HG03060 (cell line): ENCODE results near the gene LRRC75A.
"Not testable (repeated sequence)": the region's sequence is repeated elsewhere in the genome, so short reads cannot be mapped to it uniquely, and the experiment has no call there.

ENCODE experiments used
- ATAC-seq: cut with Tn5 transposase; IDR thresholded peaks from one replicate; pipeline ENCODE4 v1.9.1; 2021; ENCODE audit warnings: low read depth, moderate number of reproducible peaks; ENCODE audit not compliant: unreplicated experiment

LRRC75A gene, protein sequence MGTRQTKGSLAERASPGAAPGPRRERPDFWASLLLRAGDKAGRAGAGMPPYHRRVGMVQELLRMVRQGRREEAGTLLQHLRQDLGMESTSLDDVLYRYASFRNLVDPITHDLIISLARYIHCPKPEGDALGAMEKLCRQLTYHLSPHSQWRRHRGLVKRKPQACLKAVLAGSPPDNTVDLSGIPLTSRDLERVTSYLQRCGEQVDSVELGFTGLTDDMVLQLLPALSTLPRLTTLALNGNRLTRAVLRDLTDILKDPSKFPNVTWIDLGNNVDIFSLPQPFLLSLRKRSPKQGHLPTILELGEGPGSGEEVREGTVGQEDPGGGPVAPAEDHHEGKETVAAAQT

DNA sequence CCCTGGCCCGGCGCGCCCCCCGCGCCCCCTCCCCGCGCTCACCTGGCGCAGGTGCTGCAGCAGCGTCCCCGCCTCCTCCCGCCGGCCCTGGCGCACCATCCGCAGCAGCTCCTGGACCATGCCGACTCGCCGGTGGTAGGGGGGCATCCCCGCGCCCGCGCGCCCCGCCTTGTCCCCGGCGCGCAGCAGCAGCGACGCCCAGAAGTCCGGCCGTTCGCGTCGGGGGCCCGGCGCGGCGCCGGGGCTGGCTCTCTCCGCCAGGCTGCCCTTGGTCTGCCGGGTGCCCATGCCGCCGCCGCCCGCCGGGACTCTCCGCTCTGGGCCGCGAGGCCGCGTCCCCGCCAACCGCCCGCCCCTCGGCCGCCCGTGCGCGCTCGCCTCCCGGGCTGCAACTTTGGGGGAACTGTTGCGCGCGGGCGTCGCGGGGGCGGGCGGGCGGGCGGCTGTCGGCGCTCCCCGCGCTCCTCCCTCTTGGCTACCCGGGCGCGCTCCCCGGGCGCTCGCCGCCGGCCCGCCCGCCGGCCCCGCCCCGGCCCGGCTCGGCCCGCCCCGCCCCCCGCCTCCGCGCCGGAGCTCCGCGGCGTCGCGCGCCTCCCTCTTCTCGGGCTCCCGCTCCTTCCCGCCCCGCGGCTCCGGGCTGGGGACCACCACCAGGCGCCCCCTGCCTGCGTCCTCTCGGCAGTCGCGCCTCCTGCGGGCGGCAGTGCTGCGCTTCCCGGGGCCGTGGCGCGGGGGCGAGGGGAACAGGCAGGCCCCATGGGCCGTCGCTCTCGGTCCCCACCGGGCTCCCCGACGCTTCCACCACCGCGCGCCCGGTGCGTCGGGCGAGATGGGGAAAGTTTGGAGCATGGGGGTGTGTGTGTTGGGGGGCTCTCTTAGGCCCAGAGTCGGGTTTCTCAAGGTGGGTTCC is at the start of gene LRRC75A:
Gene LRRC75A, minus strand, starts transcription at position 491 of the 910 bp plus-strand sequence. Its CDS starts 203 bp downstream, at position 288.
- no peak for ATAC-seq

DNA sequence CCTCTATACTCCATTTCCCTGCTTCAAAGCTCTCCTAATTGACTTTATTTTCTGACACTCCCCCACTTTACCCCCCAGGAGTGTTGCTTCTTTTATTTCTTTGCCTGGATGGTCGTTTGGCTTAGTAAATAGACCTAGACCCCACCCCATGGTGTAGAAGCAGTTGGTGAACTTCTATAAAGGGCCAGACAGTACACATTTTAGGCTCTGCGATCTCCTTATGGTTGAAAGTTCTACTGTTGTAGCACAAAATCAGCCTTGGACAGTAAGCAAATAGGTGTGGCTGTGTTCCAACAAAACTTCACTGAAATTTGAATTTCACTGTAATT is 45.1 kb upstream of the LRRC75A start:
- no peak for ATAC-seq

DNA sequence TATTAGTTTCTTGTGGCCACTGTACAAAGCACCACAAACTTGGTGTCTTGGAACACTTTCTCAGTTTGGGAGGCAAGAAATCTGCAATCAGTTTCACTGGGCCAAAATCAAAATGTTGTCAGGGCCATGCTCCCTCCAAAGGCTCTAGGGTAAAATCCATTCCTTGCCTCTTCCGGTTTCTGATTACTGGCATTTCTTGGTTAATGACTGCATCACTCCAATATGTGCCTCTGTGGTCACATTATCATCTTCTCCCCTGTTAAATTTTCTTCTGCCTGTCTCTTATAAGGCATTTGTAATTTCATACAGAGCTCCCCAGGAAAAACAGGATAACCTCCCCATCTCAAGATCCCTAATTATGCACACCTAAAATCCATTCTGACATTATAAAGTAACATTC is 42.2 kb upstream of the LRRC75A start:
- ATAC-seq, result no peak

DNA sequence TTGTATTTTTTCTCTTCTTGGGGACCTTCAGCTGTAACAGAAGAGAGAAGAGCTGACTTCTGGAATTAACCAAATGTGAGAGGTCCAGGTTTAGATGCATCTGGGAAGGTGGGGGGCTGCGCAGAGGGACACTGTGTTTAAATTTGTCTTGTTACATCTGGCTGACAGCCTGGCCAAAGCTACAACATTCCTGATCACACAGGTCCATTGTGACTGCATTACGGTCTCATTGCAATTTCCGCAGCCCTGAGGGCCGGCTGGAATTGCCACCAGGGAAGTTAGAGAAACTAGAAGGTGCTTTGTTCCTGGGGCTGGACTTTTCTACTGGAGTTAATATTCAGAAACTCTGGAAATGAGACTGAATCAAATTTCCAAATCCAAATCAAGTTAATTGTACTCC is 37.9 kb upstream of the LRRC75A start:
- no peak for ATAC-seq

- ATAC-seq, result no peak
These were observed 35.3 kb upstream of the LRRC75A start for GRCh38 chr17:16527298-16527697.

DNA sequence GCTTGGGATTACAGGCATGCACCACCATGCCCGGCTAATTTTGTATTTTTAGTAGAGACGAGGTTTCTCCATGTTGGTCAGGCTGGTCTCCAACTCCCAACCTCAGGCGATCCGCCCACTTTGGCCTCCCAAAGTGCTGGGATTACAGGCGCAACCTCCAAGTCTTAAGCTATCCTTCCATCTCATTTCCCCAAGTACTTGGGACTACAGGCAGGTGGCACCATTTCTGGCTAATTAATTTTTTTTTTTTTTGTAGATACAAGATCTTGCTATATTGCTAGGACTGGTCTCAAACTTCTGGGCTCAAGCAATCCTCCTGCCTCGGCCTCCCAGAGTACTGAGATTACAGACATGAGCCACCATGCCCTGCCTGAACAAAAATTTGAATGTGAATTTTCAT is 33.6 kb upstream of the LRRC75A start:
- not testable (repeated sequence) for ATAC-seq

DNA sequence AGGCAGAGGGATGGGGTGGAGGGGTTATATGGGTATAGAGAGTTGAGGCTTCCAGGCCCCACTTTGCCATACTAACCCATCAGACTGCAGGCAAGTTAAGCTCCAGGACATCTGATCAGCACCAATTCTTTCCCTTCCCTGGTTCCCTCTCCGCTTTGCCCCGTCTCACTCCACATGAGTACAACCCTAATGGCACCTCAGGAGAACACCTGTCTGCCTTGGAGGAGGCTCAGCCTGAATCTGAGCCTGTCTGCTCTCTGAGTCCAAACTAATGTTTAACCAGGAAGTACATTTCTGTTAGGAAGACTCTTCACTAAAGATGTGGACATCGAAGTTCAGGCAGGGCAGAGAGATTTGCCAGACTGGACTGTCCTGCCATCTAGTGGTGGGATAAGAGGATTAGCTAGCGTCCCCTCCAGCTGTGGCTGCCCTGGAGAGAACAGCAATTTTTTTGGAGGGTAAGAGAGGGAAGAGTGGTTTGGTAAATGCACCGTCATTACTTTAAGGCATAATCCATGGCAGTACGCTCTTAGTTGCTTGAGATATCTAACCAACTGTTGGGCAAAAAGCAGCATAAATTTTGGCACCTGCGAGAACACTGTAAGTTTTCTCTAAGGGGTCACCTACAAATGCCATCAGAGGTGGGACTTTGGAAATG is 29.2 kb upstream of the LRRC75A start:
- no peak for ATAC-seq

DNA sequence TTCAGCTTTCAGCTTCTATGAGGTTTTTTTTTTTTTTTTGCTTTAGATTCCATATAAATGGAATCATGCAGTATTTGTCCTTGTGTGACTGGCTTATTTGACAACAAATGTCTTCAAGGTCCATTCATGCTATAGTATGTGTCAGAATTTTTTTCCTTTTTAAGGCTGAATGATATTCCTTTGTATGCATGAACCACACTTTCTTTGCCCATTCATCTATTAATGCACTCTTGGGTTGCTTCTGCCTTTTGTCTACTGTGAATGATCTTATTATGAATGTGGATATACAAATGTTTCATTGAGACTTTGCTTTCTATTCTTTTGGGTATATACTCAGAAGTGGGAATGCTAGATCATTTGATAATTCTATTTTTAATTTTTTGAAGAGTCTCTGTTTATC is 27.0 kb upstream of the LRRC75A start:
- ATAC-seq, result no peak

GRCh38 chr17:16517477-16517876 is 25.5 kb upstream of the LRRC75A start:
- no peak for ATAC-seq

DNA sequence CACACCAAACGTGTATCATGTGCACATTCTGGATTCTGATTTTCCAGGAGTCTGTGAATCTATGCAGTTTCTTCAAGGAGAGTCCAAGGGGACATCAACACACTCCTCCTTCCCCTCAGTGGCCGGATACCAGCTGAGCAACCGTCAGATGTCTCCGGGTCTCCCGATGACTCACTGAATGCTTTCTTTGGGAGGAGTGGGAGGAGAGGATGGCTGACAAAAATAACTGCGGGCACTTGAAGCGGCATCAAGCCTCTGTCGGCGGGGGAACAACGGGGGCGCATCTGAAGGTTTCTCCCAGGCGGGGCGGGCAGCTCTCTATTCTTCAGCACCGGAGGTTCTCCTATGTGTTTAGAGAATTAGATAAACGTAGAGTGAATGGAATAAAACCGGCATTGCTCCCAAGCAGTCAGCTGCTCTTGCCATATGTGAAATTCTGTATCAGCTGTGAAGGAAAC is 24.6 kb upstream of the LRRC75A start:
- no peak for ATAC-seq

- ATAC-seq, result no peak
These were observed 23.9 kb upstream of the LRRC75A start for GRCh38 chr17:16515933-16516332.

DNA sequence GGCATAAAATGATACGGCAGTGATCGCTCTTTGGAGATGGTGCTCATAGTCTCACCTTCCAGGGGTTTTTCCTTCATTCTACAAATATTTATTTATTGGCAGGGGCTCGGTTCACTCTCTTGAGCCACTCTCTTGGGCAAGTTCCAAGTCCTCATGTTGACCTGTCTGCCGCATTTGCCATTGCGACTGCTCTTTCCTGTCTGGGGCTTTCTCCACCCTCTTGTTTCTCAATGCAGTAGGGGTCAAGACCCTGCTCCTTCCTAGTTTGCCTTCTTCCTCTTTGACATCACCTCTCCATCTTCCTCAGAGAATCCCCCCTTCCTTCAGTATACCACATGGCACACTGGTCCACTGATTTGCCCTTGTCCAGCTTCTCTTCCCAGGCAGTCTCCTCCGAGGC is 21.9 kb upstream of the LRRC75A start:
- ATAC-seq, result no peak

DNA sequence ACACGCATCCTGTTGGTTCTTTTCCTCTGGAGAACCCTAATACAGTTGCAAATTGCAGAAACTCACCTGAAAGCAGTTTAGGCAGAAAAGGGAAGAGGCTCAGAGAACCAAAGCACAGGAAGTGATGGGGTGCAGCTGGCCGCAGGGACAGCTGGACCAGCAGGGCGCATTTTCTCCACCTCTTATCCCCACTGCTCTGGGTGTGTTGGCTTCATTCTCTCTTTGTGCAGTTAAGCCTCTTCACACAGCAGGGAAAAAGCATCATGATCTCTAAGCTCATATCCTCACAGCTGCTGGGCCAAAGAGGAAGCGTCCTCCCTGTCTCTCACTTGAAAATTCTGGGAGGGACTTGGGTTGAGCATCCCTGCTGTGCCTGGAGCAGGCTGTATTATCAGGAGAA is 20.0 kb upstream of the LRRC75A start:
- no peak for ATAC-seq

- ATAC-seq, result no peak
These were observed 19.6 kb upstream of the LRRC75A start for GRCh38 chr17:16511593-16511992.

- no peak for ATAC-seq
These were observed 16.0 kb upstream of the LRRC75A start for GRCh38 chr17:16507918-16508533.

DNA sequence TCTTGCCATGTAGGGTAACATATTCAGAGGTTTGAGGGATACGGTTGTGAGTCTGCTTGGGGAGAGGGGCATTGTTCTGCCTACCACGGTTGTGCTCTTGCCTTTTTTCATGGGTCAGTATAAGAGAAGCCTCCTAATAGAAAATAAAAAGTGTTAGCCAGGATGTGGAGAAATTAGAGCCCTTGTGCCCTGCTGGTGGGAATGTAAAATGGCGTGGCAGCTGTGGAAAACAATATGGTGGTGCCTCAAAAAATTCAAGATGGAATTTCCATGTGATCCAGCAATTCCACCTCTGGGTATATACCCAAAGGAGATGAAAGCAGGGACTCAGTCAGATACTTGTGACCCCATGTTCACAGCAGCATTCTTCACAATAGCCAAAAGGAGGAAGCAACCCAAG is 14.2 kb upstream of the LRRC75A start:
- ATAC-seq, result no peak

- no peak for ATAC-seq
These were observed 13.0 kb upstream of the LRRC75A start for GRCh38 chr17:16504984-16505383.

DNA sequence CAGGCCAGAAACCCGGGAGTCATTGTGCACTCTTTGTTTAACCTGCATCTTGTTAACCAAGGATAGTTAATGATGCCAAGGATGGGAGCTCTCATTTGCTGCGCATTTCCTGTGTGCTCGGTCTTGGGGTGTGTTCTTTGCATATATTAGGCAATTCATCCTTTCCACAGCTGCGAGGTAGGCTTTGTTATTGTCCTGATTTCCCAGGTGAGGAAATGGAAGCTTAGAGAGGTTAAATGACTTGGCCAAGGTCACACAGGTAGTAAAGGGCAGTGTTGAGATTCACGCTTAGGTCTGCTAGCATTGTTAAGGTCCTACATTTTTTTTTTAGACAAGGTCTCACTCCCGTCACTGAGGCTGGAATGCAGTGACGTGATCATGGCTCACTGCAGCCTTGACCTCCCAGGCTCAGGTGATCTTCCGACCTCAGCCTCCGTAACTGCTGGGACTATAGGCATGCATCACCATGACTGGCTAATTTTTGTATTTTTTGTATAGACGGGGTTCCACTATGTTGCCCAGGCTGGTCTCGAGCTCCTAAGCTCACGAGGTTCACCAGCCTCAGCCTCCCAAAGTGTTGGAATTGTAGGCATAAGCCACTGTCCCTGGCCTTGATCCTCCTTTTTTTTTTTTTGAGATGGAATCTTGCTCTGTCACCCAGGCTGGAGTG is 5.0 kb upstream of the LRRC75A start:
- ATAC-seq, result no peak

DNA sequence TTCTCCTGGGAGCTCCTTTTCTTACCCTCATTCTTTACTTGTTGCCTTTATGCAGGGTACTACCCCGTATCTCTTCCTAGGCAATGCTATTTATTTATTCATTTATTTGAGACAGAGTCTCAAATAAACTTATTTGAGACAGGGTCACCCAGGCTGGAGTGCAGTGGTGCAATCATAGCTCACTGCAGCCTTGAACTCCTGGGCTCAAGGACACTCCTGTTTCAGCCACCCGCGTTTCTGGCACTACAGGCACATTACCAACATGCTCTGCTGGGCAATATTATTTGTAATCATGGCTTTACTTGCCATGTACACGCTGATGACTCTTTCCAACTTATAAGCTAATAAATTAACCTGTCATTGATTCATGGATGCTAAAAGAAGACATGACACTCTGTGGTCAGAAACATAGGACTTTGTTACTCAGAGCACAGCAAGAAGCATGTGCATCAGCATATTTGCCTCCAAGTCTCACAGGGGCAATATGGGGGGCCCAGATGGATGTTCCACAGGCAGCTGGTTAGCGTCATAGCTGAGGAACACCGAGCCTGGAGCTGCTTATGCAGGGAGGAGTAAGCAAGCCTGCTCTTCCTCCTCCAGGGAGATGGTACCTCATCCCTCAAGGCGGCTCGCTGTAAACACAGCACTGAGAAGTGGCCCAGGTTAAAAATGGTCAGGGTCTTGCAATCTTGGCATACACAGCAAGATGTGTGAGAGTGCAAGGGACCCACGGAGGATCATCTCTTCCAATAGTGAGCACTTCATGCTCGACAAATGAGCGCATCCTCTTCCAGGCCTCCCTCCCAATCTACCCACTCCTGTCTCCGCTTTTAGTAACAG is 4.2 kb upstream of the LRRC75A start:
- no peak for ATAC-seq
